ENCODE data around the gene RTTN. TPM values are rescaled to one million over a fixed set of nuclear protein-coding genes. Genes with fewer than 3 reads are reported as not detected.
"Not testable (repeated sequence)": the region's sequence is repeated elsewhere in the genome, so short reads cannot be mapped to it uniquely, and the experiment has no call there.

RTTN gene
- polyA plus RNA-seq, 3 donors from 2014 or later: 1.8 to 5.2 (median 2.4) TPM

DNA sequence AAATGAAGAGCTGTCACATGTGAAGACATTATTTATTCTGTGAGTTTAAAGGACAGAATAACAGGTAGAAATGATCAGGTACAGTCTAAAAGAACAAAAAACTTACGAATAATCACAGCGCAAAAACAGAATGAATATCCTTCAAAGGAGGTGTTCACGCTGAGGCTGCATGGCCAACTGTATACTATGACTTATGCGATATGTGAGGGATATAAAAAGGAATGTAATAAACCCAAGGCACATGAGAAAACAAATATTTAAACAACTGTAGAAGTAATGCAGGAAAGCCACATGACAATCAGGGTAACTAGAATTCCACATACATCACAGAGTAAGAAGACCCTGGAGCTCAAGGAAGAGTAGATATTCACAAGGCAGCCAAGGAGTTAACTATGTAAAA, 81.3 kb downstream of the RTTN start:
- H3K4me1 Mint-ChIP-seq: no peaks in the 10 kb centered on the region
- peaks cover 14 to 27% (median 26%) of the 10 kb centered on the region in 3 donors for H3K36me3 Mint-ChIP-seq
- H3K27me3 Mint-ChIP-seq (ENCODE audit: low read depth in 3 of 3): peaks cover 0 to 2% (median 0%) of the 10 kb centered on the region in 3 donors
- no peak overlapping the region for H3K4me3 Mint-ChIP-seq
- H3K9me3 Mint-ChIP-seq: no peaks in the 10 kb centered on the region
- H3K27ac Mint-ChIP-seq: no peak overlapping the region
- no peak for DNase-seq

GRCh38 chr18:70121842-70122241, 83.6 kb downstream of the RTTN start:
- no peak overlapping the region for H3K4me3 Mint-ChIP-seq

GRCh38 chr18:70116949-70117348, 88.5 kb downstream of the RTTN start:
- peaks cover 0 to 2% (median 0%) of the 10 kb centered on the region in 3 donors for H3K27me3 Mint-ChIP-seq (ENCODE audit: low read depth in 3 of 3)
- H3K36me3 Mint-ChIP-seq: peaks cover 28 to 48% (median 39%) of the 10 kb centered on the region in 3 donors
- no peak overlapping the region for H3K27ac Mint-ChIP-seq
- no peaks in the 10 kb centered on the region for H3K4me1 Mint-ChIP-seq
- no peak for DNase-seq
- no peaks in the 10 kb centered on the region for H3K9me3 Mint-ChIP-seq
- no peak overlapping the region for H3K4me3 Mint-ChIP-seq

More at GRCh38 chr18:70121842-70122241, 83.6 kb downstream of the RTTN start:
- Mint-ChIP-seq H3K9me3 (no peaks in the 10 kb centered on the region), H3K27me3 (ENCODE audit: low read depth in 3 of 3) (peaks cover 0 to 2% (median 0%) of the 10 kb centered on the region in 3 donors), H3K4me1 (no peaks in the 10 kb centered on the region), H3K36me3 (peaks cover 23 to 37% (median 34%) of the 10 kb centered on the region in 3 donors), H3K27ac (no peak overlapping the region)
- no peak for DNase-seq

DNA sequence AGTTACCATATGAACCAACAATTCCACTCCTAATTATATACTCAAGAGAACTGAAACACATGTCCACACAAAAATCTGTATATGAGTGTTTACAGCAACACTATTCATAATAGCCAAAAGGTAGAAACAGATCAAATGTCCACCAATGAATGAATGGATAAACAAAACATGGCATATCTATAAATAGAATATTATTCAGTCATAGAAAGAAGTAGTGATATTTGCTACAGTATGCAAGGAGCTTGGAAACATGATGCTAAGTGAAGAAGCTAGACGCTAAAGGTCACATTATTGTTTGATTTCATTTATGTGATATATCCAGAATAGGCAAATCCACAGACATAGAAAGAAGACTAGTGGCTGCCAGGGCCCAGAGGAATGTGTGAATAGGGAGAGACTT, 92.0 kb downstream of the RTTN start:
- Mint-ChIP-seq H3K27ac (no peak overlapping the region), H3K27me3 (ENCODE audit: low read depth in 3 of 3) (no peaks in the 10 kb centered on the region), H3K4me1 (no peaks in the 10 kb centered on the region), H3K4me3 (no peak overlapping the region), H3K36me3 (peaks cover 32 to 50% (median 43%) of the 10 kb centered on the region in 3 donors), H3K9me3 (no peaks in the 10 kb centered on the region)
- no peak for DNase-seq

- peaks cover 41 to 65% (median 44%) of the 10 kb centered on the region in 3 donors for H3K36me3 Mint-ChIP-seq
- DNase-seq: no peak
Measured at GRCh38 chr18:70110678-70111077, 94.8 kb downstream of the RTTN start.

GRCh38 chr18:70107091-70107490, 98.4 kb downstream of the RTTN start:
- Mint-ChIP-seq H3K4me3 (no peak overlapping the region), H3K4me1 (no peaks in the 10 kb centered on the region), H3K9me3 (peaks cover 0 to 6% (median 0%) of the 10 kb centered on the region in 6 donors), H3K27ac (no peak overlapping the region), H3K36me3 (peaks cover 43 to 74% (median 57%) of the 10 kb centered on the region in 3 donors), H3K27me3 (ENCODE audit: low read depth in 3 of 3) (peaks cover 0 to 2% (median 1%) of the 10 kb centered on the region in 3 donors)
- DNase-seq: no peak

More at GRCh38 chr18:70110678-70111077, 94.8 kb downstream of the RTTN start:
- Mint-ChIP-seq H3K27ac (no peak overlapping the region), H3K4me1 (no peaks in the 10 kb centered on the region), H3K9me3 (no peaks in the 10 kb centered on the region), H3K4me3 (no peak overlapping the region), H3K27me3 (ENCODE audit: low read depth in 3 of 3) (peaks cover 0 to 1% (median 0%) of the 10 kb centered on the region in 3 donors)

GRCh38 chr18:70102854-70103253, 102.6 kb downstream of the RTTN start:
- not testable (repeated sequence) for H3K4me1 Mint-ChIP-seq; H3K27ac Mint-ChIP-seq; H3K27me3 Mint-ChIP-seq (ENCODE audit: low read depth in 3 of 3); H3K4me3 Mint-ChIP-seq; DNase-seq
- peaks cover 47 to 73% (median 63%) of the 10 kb centered on the region in 3 donors for H3K36me3 Mint-ChIP-seq
- peaks cover 7 to 24% (median 12%) of the 10 kb centered on the region in 6 donors for H3K9me3 Mint-ChIP-seq

- Mint-ChIP-seq H3K4me1 (no peaks in the 10 kb centered on the region), H3K9me3 (no peaks in the 10 kb centered on the region), H3K27me3 (ENCODE audit: low read depth in 3 of 3) (no peaks in the 10 kb centered on the region), H3K36me3 (peaks cover 4 to 19% (median 14%) of the 10 kb centered on the region in 3 donors), H3K27ac (peak overlapping the region; percentile 5 to 56 (median 19)), H3K4me3 (no peak overlapping the region)
- DNase-seq: no peak
Measured at GRCh38 chr18:70089858-70090257, 115.6 kb downstream of the RTTN start.

- H3K4me3 Mint-ChIP-seq: no peak overlapping the region
- no peak for DNase-seq
- no peak overlapping the region for H3K27ac Mint-ChIP-seq
- peaks cover 4 to 19% (median 11%) of the 10 kb centered on the region in 3 donors for H3K36me3 Mint-ChIP-seq
- H3K27me3 Mint-ChIP-seq (ENCODE audit: low read depth in 3 of 3): no peaks in the 10 kb centered on the region
- H3K4me1 Mint-ChIP-seq: no peaks in the 10 kb centered on the region
- H3K9me3 Mint-ChIP-seq: no peaks in the 10 kb centered on the region
Measured at GRCh38 chr18:70086085-70086484, 119.4 kb downstream of the RTTN start.

DNA sequence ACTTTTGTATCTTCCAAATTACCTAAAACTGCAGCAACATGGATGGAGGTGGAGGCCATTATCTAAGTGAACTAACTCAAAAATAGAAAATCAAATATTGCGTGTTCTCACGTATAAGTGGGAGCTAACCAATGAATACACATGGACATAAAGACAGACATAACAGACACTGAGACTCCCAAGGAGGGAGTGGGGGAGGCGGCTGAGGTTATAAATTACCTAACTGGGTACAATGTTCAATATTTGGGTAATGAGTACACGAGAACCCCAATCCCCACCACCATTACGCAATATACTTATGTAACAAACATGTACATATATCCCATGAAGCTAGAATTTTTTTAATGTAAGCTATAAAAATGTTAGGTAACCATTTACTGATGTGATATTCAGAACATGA, 119.8 kb downstream of the RTTN start:
- no peaks in the 10 kb centered on the region for H3K9me3 Mint-ChIP-seq
- DNase-seq: no peak
- no peaks in the 10 kb centered on the region for H3K27me3 Mint-ChIP-seq (ENCODE audit: low read depth in 3 of 3)
- H3K36me3 Mint-ChIP-seq: peaks cover 4 to 18% (median 13%) of the 10 kb centered on the region in 3 donors
- H3K4me1 Mint-ChIP-seq: no peaks in the 10 kb centered on the region
- H3K4me3 Mint-ChIP-seq: no peak overlapping the region
- H3K27ac Mint-ChIP-seq: no peak overlapping the region

DNA sequence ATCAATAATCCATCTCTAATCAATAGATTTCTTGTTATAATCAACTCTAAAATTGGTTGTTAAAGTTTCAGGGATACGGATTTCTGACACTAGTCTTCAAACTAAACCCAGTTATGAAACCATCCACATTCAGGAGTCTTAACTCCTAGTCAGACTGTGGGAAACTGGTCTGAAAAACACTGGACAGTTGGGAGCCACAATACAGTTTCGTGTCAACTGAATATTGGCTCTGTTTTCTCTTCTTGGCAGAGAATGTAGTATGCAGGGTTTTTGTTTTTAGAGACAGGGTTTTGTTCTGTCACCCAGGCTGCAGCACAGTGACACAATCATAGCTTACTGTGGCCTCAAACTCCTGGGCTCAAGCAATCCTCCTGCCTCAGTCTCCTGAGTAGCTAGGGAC, 123.1 kb downstream of the RTTN start:
- H3K27ac Mint-ChIP-seq: no peak overlapping the region
- DNase-seq: no peak
- H3K4me1 Mint-ChIP-seq: no peaks in the 10 kb centered on the region
- no peaks in the 10 kb centered on the region for H3K9me3 Mint-ChIP-seq
- H3K36me3 Mint-ChIP-seq: peaks cover 6 to 26% (median 12%) of the 10 kb centered on the region in 3 donors
- no peak overlapping the region for H3K4me3 Mint-ChIP-seq
- no peaks in the 10 kb centered on the region for H3K27me3 Mint-ChIP-seq (ENCODE audit: low read depth in 3 of 3)

- no peaks in the 10 kb centered on the region for H3K9me3 Mint-ChIP-seq
- H3K27me3 Mint-ChIP-seq (ENCODE audit: low read depth in 3 of 3): peaks cover 0 to 2% (median 0%) of the 10 kb centered on the region in 3 donors
- H3K4me1 Mint-ChIP-seq: no peaks in the 10 kb centered on the region
- H3K36me3 Mint-ChIP-seq: peaks cover 16 to 34% (median 17%) of the 10 kb centered on the region in 3 donors
- H3K4me3 Mint-ChIP-seq: no peak overlapping the region
- DNase-seq: no peak
- H3K27ac Mint-ChIP-seq: peak overlapping the region in 1 of 6 donors; percentile 32
Measured at GRCh38 chr18:70078106-70078505, 127.4 kb downstream of the RTTN start.

- H3K27me3 Mint-ChIP-seq (ENCODE audit: low read depth in 3 of 3): peaks cover 0 to 2% (median 0%) of the 10 kb centered on the region in 3 donors
- peaks cover 2 to 3% of the 10 kb centered on the region in 2 donors for H3K4me1 Mint-ChIP-seq
- no peaks in the 10 kb centered on the region for H3K9me3 Mint-ChIP-seq
- H3K4me3 Mint-ChIP-seq: no peak overlapping the region
- H3K36me3 Mint-ChIP-seq: peaks cover 13 to 29% (median 16%) of the 10 kb centered on the region in 3 donors
- H3K27ac Mint-ChIP-seq: no peak overlapping the region
- DNase-seq: no peak
Measured at GRCh38 chr18:70075906-70076305, 129.6 kb downstream of the RTTN start.

- Mint-ChIP-seq H3K4me3 (no peak overlapping the region), H3K9me3 (no peaks in the 10 kb centered on the region), H3K27ac (no peak overlapping the region), H3K4me1 (peaks cover 16 to 20% of the 10 kb centered on the region in 2 donors), H3K27me3 (ENCODE audit: low read depth in 3 of 3) (peaks cover 0 to 2% (median 0%) of the 10 kb centered on the region in 3 donors), H3K36me3 (peaks cover 4 to 20% (median 16%) of the 10 kb centered on the region in 3 donors)
- DNase-seq: no peak
Measured at GRCh38 chr18:70074116-70074515, 131.4 kb downstream of the RTTN start.

- H3K4me1 Mint-ChIP-seq: peaks cover 23 to 27% of the 10 kb centered on the region in 2 donors
- no peak overlapping the region for H3K4me3 Mint-ChIP-seq
- H3K27me3 Mint-ChIP-seq (ENCODE audit: low read depth in 3 of 3): peaks cover 0 to 2% (median 0%) of the 10 kb centered on the region in 3 donors
- H3K9me3 Mint-ChIP-seq: no peaks in the 10 kb centered on the region
- peaks cover 4 to 16% (median 16%) of the 10 kb centered on the region in 3 donors for H3K36me3 Mint-ChIP-seq
- no peak overlapping the region for H3K27ac Mint-ChIP-seq
- no peak for DNase-seq
Measured at GRCh38 chr18:70073432-70073831, 132.1 kb downstream of the RTTN start.

All from immature natural killer cell (primary cell).